Epithelial cell of proximal tubule (primary cell): Measurements from ENCODE around the gene BRIP1. TPM values are rescaled to one million over a fixed set of nuclear protein-coding genes. Genes with fewer than 3 reads are reported as not detected.

Experiments used
- DNase-seq: peaks from one replicate; pipeline ENCODE4 v3.0.0-alpha.2; 2011; ENCODE audit warnings: low read depth
- H3K4me3 ChIP-seq: 2 replicates; pipeline ENCODE4 v1.5.1; 2011; ENCODE audit warnings: low read depth, mild to moderate bottlenecking, low read length
- CTCF ChIP-seq: conservative IDR thresholded peaks from 2 replicates; pipeline ENCODE4 v1.5.1; 2012; ENCODE audit warnings: low read depth, mild to moderate bottlenecking, low read length
- total RNA-seq: library from RNA; depleted of rRNA; stranded (reverse); fragments of >200 nt; gene quantifications from 2 replicates; pipeline ENCODE4 v1.2.3, GENCODE V29; 2015

The BRIP1 gene
- total RNA-seq, 1 donor from 2014 or later: 12.6 TPM

- no peak for DNase-seq
- no peak for TF ChIP-seq CTCF
- H3K4me3 ChIP-seq: no peak overlapping the region
Measured at GRCh38 chr17:61662186-61662585, 201.1 kb downstream of the BRIP1 start.

GRCh38 chr17:61660746-61661485, 202.4 kb downstream of the BRIP1 start:
- no peak overlapping the region for H3K4me3 ChIP-seq
- no peak for TF ChIP-seq CTCF

GRCh38 chr17:61659437-61659836, 203.9 kb downstream of the BRIP1 start:
- no peak overlapping the region for H3K4me3 ChIP-seq
- TF ChIP-seq CTCF: no peak
- no peak for DNase-seq

More at GRCh38 chr17:61660746-61661485, 202.4 kb downstream of the BRIP1 start:
- no peak for DNase-seq

GRCh38 chr17:61658183-61658582, 205.1 kb downstream of the BRIP1 start:
- no peak for DNase-seq
- H3K4me3 ChIP-seq: no peak overlapping the region
- TF ChIP-seq CTCF: no peak

- DNase-seq: no peak
- no peak for TF ChIP-seq CTCF
- no peak overlapping the region for H3K4me3 ChIP-seq
Measured at GRCh38 chr17:61657338-61657737, 206.0 kb downstream of the BRIP1 start.

- no peak for DNase-seq
- H3K4me3 ChIP-seq: no peak overlapping the region
- TF ChIP-seq CTCF: no peak
Measured at GRCh38 chr17:61656721-61657217, 206.6 kb downstream of the BRIP1 start.

- no peak overlapping the region for H3K4me3 ChIP-seq
- DNase-seq: no peak
Measured at GRCh38 chr17:61650749-61651148, 212.6 kb downstream of the BRIP1 start.

More at GRCh38 chr17:61650749-61651148, 212.6 kb downstream of the BRIP1 start:
- TF ChIP-seq CTCF: no peak
